GM13977 (cell line): ENCODE data around the gene MEGF11.

ENCODE experiments used
- DNase-seq: peaks from one replicate; pipeline ENCODE4 v3.0.0; 2012; ENCODE audit warnings: low spot score
- in situ Hi-C: fragments of 300-500 bp; cut with MboI; formaldehyde crosslinking; loops from one replicate; pipeline ENCODE4 v1.12.0; 2022; ENCODE audit warnings: low sequenced_read_pairs, low pct_unique_long_range_greater_than_20kb, mixed read lengths, inconsistent platforms; ENCODE audit not compliant: unreplicated experiment
- TF ChIP-seq, protein P1 (sequence below): IDR thresholded peaks from 2 replicates; pipeline ENCODE4 v1.5.1; 2012; ENCODE audit warnings: mild to moderate bottlenecking, control low read depth; ENCODE audit not compliant: insufficient read depth; ENCODE audit errors: extremely low read depth, missing control alignments

The MEGF11 gene

DNA sequence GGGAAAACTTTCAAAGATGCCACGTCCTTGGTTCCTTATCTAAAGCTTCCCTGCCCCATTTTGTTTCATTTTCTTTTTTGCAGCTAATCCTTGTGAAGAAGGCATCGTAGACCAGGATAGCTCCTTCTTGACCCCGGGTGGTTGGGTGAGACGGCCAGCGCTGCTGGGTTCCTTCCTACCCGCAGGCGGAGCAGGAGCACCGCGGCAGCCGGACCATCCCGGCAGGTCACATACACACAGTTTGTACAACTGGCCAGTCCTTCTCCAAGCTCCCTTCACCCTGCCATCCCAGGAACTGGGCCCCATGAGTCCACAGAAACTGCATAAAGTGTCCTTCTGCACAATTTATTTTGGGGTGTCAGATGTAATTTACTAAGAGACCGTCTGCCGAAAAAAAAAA lies 83.9 kb downstream of the MEGF11 start:
- in situ Hi-C loops, result loop anchor here (25.0 kb wide), 1 partner anchor 93 kb away; the partner anchor contains the start of gene MEGF11
- no peak for DNase-seq
- TF ChIP-seq, protein P1, sequence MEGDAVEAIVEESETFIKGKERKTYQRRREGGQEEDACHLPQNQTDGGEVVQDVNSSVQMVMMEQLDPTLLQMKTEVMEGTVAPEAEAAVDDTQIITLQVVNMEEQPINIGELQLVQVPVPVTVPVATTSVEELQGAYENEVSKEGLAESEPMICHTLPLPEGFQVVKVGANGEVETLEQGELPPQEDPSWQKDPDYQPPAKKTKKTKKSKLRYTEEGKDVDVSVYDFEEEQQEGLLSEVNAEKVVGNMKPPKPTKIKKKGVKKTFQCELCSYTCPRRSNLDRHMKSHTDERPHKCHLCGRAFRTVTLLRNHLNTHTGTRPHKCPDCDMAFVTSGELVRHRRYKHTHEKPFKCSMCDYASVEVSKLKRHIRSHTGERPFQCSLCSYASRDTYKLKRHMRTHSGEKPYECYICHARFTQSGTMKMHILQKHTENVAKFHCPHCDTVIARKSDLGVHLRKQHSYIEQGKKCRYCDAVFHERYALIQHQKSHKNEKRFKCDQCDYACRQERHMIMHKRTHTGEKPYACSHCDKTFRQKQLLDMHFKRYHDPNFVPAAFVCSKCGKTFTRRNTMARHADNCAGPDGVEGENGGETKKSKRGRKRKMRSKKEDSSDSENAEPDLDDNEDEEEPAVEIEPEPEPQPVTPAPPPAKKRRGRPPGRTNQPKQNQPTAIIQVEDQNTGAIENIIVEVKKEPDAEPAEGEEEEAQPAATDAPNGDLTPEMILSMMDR, result no peak

GRCh38 chr15:66169023-66169422 lies 84.5 kb downstream of the MEGF11 start:
- no peak for DNase-seq
- in situ Hi-C loops, result loop anchor here (25.0 kb wide), 1 partner anchor 93 kb away; the partner anchor contains the start of gene MEGF11
- TF ChIP-seq, protein P1, result no peak

DNA sequence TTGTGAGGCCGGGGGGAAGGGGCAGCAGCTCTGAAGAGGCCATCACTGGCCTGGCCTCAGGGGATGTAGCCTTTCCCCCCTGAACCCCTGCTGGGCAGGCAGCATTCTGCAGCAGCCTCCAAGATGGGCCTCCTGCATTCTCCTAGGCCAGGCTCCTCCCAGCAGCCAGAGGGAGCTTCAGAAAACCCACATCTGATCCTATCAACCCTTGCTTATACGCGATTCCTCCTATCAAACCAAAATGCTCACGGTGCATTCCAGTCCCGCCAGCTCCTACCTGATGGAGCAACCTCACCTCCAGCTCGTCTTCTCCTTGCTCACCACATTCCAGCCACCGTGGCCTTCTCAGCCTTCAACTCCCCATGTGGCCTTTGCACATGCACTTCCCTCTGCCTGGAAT lies 85.7 kb downstream of the MEGF11 start:
- TF ChIP-seq, protein P1, result no peak
- no peak for DNase-seq
- in situ Hi-C loops, result loop anchor here (25.0 kb wide), 1 partner anchor 94 kb away; the partner anchor contains the start of gene MEGF11

DNA sequence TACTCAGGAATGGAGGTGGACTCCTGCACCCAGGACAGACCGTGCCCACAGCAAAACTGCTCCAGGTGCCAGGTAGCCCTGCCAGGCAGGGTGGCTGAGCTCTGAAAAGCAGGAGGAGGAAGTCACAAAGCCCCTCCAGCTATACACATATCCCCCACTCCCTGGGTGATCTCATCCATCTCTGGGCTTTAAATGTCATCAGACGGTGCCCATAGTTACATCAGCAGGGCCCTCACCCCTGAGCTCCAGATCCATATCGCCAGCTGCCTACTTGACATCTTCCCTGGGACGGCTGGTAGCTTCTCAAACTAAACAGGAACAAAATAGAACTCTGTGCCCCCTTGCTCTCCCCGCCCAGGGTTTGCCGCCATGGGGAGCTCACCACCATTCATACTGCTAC lies 87.7 kb downstream of the MEGF11 start:
- TF ChIP-seq, protein P1, result no peak
- no peak for DNase-seq
- in situ Hi-C loops, result loop anchor here (25.0 kb wide), 1 partner anchor 96 kb away; the partner anchor contains the start of gene MEGF11

- DNase-seq, result no peak
- TF ChIP-seq, protein P1, result no peak
- in situ Hi-C loops, result loop anchor here (25.0 kb wide), 1 partner anchor 98 kb away; the partner anchor contains the start of gene MEGF11
These were observed 88.8 kb downstream of the MEGF11 start for GRCh38 chr15:66164788-66165187.

GRCh38 chr15:66163553-66163952 lies 90.0 kb downstream of the MEGF11 start:
- in situ Hi-C loops, result loop anchor here (25.0 kb wide), 1 partner anchor 99 kb away; the partner anchor contains the start of gene MEGF11
- no peak for DNase-seq
- TF ChIP-seq, protein P1, result no peak
